HG02571 (cell line): ENCODE data around the gene SH2D3C.

Experiments used
- ATAC-seq: cut with Tn5 transposase; IDR thresholded peaks from one replicate; pipeline ENCODE4 v1.9.1; 2021; ENCODE audit warnings: mild to moderate bottlenecking, moderate library complexity; ENCODE audit not compliant: unreplicated experiment

SH2D3C gene

GRCh38 chr9:127703289-127703946 lies 75.0 kb downstream of the SH2D3C start:
- ATAC-seq: no peak

GRCh38 chr9:127700594-127701255 lies 77.7 kb downstream of the SH2D3C start:
- no peak for ATAC-seq

DNA sequence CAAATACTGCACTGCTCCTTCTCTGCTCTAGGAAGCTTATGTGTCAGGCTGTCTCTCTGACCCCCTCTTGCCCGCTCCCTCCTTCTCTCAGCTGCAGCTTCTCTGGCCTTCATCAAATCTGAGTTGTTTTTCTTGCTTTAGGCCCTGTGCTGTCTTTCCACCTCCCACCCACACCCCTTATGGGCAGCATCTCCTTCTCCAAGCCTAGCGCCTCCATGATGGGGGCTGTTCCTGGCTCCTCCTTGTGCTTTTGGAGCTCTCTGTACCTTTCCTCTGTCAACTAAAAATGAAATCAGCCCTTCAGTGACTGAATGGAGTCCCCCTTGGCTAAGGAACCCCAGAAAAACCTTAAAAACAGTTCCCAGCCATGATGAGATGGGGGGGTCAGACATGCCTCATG lies 78.3 kb downstream of the SH2D3C start:
- ATAC-seq: no peak

- ATAC-seq: peak; percentile 90
Observed at GRCh38 chr9:127698985-127699670, 79.3 kb downstream of the SH2D3C start.

DNA sequence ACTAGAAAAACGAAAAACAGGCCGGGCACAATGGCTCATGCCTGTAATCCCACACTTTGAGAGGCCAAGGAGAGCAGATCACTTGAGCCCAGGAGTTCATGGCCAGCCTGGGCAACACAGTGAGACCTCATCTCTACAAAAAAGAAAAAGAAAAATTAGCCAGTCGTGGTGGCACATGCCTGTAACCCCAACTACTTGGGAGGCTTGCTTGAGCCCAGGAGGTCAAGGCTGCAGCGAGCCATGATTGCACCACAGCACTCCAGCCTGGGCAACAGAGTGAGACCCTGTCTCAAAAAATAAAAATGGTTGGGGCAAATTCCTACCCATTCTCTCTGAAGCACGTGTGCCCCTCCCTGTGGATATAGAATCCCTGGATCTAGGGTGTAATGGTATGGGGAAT lies 80.1 kb downstream of the SH2D3C start:
- ATAC-seq: no peak

GRCh38 chr9:127697575-127697974 lies 80.9 kb downstream of the SH2D3C start:
- no peak for ATAC-seq

- ATAC-seq: no peak
Observed at GRCh38 chr9:127694890-127695720, 83.4 kb downstream of the SH2D3C start.

DNA sequence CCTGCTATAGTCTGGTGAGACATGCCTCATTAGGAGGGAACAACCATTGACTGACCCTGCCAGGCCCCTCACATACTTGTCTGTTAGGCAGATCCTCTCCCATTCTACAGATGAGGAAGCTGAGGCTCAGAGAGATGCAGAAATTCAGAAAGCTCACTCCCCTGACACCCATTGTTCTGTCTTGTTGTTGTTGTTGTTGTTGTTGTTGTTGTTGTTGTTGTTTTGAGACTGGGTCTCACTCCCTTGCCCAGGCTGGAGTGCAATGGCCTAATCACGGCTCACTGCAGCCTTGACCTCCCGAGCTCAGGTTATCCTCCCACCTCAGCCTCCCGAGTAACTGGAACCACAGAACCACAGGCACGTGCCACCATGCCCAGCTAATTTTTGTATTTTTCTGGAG lies 84.8 kb downstream of the SH2D3C start:
- no peak for ATAC-seq

GRCh38 chr9:127693143-127693542 lies 85.3 kb downstream of the SH2D3C start:
- ATAC-seq: no peak

- ATAC-seq: no peak
Observed at GRCh38 chr9:127692071-127692470, 86.4 kb downstream of the SH2D3C start.

DNA sequence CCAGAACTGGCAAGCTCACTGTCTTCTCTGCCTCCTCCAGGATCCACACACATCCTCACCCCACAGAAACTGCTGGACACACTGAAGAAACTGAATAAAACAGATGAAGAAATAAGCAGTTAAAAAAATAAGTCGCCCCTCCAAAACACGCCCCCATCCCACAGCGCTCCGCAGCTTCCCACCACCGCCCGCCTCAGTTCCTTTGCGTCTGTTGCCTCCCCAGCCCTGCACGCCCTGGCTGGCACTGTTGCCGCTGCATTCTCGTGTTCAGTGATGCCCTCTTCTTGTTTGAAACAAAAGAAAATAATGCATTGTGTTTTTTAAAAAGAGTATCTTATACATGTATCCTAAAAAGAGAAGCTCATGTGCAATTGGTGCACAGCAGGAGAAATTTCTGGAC lies 87.7 kb downstream of the SH2D3C start:
- ATAC-seq: no peak

GRCh38 chr9:127689329-127690000 lies 89.0 kb downstream of the SH2D3C start:
- ATAC-seq: no peak
